Gastroesophageal sphincter (tissue), 4 donors: Measurements from ENCODE around the gene METTL21A. TPM values are rescaled to one million over a fixed set of nuclear protein-coding genes. Genes with fewer than 3 reads are reported as not detected.

Experiments used
- ATAC-seq: fragments of 150-250 bp; one replicate; pipeline ENCODE4 v1.9.1; 2016; ENCODE audit warnings: mild to moderate bottlenecking, moderate library complexity
- H3K27ac ChIP-seq, 4 donors: fragments of 200-600 bp; sonication (generic) in 3 of 4; 1 replicate in 3 of 4; 2 replicates in 1 of 4; pipeline ENCODE4 v1.5.1; 2016 to 2019
- H3K27me3 ChIP-seq: fragments of 200-600 bp; sonication (generic); one replicate; pipeline ENCODE4 v1.5.1; 2019
- H3K36me3 ChIP-seq, 2 donors: fragments of 200-600 bp; sonication (generic); one replicate each; pipeline ENCODE4 v1.5.1; 2019; ENCODE audit warnings: control low read depth in 1 of 2
- H3K4me1 ChIP-seq, 3 donors: fragments of 200-600 bp; sonication (generic); 1 replicate in 2 of 3; 2 replicates in 1 of 3; pipeline ENCODE4 v1.5.1; 2016 to 2019; ENCODE audit warnings: control low read depth in 2 of 3
- H3K4me3 ChIP-seq, 2 donors: fragments of 200-600 bp; sonication (generic); one replicate each; pipeline ENCODE4 v1.5.1; 2019; ENCODE audit warnings: mild to moderate bottlenecking in 1 of 2, moderate library complexity in 1 of 2
- H3K9me3 ChIP-seq, 3 donors: fragments of 200-600 bp; sonication (generic); one replicate each; pipeline ENCODE4 v1.5.1; 2017 to 2019; ENCODE audit warnings: control low read depth in 2 of 3
- CTCF ChIP-seq, 4 experiments: fragments of 200-600 bp in 2 of 4; fragments of 450-650 bp in 2 of 4; sonication (generic) in 1 of 4; IDR thresholded peaks; one replicate each; pipeline ENCODE4 v1.5.1; 2017 to 2019; ENCODE audit warnings: antibody characterized with exemption in 4 of 4, mild to moderate bottlenecking in 2 of 4, moderate library complexity in 2 of 4
- EP300 ChIP-seq: sonication (generic); formaldehyde crosslinking; IDR thresholded peaks from one replicate; pipeline ENCODE4 v1.6.1; 2017; ENCODE audit warnings: antibody characterized with exemption, mild to moderate bottlenecking
- POLR2A ChIP-seq, 2 donors: fragments of 450-650 bp; IDR thresholded peaks; one replicate each; pipeline ENCODE4 v1.6.1; 2017; ENCODE audit warnings: antibody characterized with exemption in 2 of 2, mild to moderate bottlenecking in 2 of 2, moderate library complexity in 1 of 2
- POLR2AphosphoS5 ChIP-seq: sonication (generic); formaldehyde crosslinking; IDR thresholded peaks from one replicate; pipeline ENCODE4 v1.6.1; 2017; ENCODE audit warnings: antibody characterized with exemption
- WGBS, 2 donors: methylation state at CpG; one replicate each; pipeline ENCODE4 v1.1.5; 2018; ENCODE audit warnings: low coverage in 1 of 2; 5-methylcytosine and 5-hydroxymethylcytosine counted together
- total RNA-seq, 4 donors: library from RNA; depleted of rRNA; stranded (reverse); fragments of >200 nt; gene quantifications; one replicate each; pipeline ENCODE4 v1.1.0, GENCODE V29; 2016

METTL21A gene
- total RNA-seq, 4 donors from 2014 or later: 7.9 to 24.2 (median 14.3) TPM

- Histone ChIP-seq H3K27ac (no peak overlapping the region), H3K36me3 (peaks cover 0 to 8% of the 10 kb centered on the region in 2 donors), H3K9me3 (no peaks in the 10 kb centered on the region), H3K4me1 (no peaks in the 10 kb centered on the region), H3K27me3 (no peaks in the 10 kb centered on the region), H3K4me3 (no peak overlapping the region)
- no peak for TF ChIP-seq POLR2A (IDR thresholded peaks at IDR 0.05)
- no peak for TF ChIP-seq CTCF (IDR thresholded peaks at IDR 0.05)
- TF ChIP-seq EP300: no peak
- no peak for TF ChIP-seq POLR2AphosphoS5
- 85 to 100% methylated on average over 4 of the region's 5 CpGs for WGBS, 2 donors
- no peak for ATAC-seq
These were observed 18.4 kb downstream of the METTL21A start for GRCh38 chr2:207606829-207607228.

- Histone ChIP-seq H3K9me3 (no peaks in the 10 kb centered on the region), H3K4me1 (no peaks in the 10 kb centered on the region), H3K4me3 (no peak overlapping the region), H3K36me3 (peaks cover 0 to 8% of the 10 kb centered on the region in 2 donors), H3K27ac (no peak overlapping the region), H3K27me3 (no peaks in the 10 kb centered on the region)
- WGBS, 2 donors: 92 to 94% methylated on average over 2 to 6 of the region's 7 CpGs
- ATAC-seq: no peak
- TF ChIP-seq EP300: no peak
- TF ChIP-seq POLR2A (IDR thresholded peaks at IDR 0.05): no peak
- TF ChIP-seq CTCF (IDR thresholded peaks at IDR 0.05): no peak
- no peak for TF ChIP-seq POLR2AphosphoS5
These were observed 18.8 kb downstream of the METTL21A start for GRCh38 chr2:207606399-207606798.

DNA sequence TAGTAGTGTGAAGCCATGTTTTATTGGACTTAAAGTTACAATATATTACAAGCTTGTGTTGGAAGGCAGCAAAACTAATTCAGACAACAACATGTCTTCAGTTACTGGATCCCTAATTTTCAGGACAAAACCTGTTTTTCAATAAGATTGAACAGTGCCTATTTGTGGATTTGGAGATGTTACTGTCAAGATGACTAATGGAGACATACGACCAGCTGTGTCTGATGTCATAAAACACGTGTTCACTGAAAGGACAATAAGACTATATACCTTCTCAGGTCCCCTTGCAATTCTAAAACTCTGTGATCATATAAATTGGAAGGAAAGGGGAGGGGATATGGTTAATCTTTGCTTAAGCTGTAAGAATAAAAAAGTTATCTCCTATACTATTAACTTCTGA lies 21.7 kb downstream of the METTL21A start:
- no peak for ATAC-seq
- TF ChIP-seq EP300 (no peak), POLR2A (IDR thresholded peaks at IDR 0.05) (no peak), POLR2AphosphoS5 (no peak), CTCF (IDR thresholded peaks at IDR 0.05) (no peak)

GRCh38 chr2:207601774-207602173 lies 23.4 kb downstream of the METTL21A start:
- TF ChIP-seq EP300 (no peak), CTCF (IDR thresholded peaks at IDR 0.05) (no peak)
- H3K27ac ChIP-seq: no peak overlapping the region
- H3K4me3 ChIP-seq: no peak overlapping the region
- WGBS, 2 donors: 100% methylated on average over 1 of the region's 1 CpG
- H3K4me1 ChIP-seq: no peaks in the 10 kb centered on the region
- peaks cover 0 to 17% of the 10 kb centered on the region in 2 donors for H3K36me3 ChIP-seq
- ATAC-seq: no peak
- no peaks in the 10 kb centered on the region for H3K9me3 ChIP-seq
- no peaks in the 10 kb centered on the region for H3K27me3 ChIP-seq

More for the DNA sequence above, 21.7 kb downstream of the METTL21A start:
- H3K27me3 ChIP-seq: no peaks in the 10 kb centered on the region
- no peak overlapping the region for H3K4me3 ChIP-seq
- WGBS, 2 donors: 58 to 67% methylated on average over 2 of the region's 2 CpGs
- no peak overlapping the region for H3K27ac ChIP-seq
- H3K9me3 ChIP-seq: no peaks in the 10 kb centered on the region
- H3K4me1 ChIP-seq: no peaks in the 10 kb centered on the region
- peaks cover 0 to 8% of the 10 kb centered on the region in 2 donors for H3K36me3 ChIP-seq

DNA sequence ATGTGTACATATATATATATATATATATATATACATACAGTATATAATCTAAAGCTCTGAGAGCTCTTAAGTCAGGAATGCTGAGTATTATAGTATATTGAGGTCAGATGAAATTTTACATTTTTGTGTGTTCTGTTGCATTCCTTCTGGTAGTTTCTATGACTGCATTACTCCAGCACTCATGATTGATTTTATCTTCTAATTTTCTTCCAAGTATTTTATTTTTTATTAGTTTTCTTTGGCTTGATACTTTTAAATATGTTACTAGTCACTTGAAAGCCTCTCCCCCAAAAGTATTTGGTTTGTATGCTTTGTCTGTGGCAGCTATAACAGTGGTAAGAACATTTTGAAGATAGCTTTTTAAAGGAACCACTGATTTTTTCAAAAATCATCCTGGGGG lies 25.0 kb downstream of the METTL21A start:
- peaks cover 0 to 23% of the 10 kb centered on the region in 2 donors for H3K36me3 ChIP-seq
- TF ChIP-seq POLR2AphosphoS5: no peak
- no peaks in the 10 kb centered on the region for H3K4me1 ChIP-seq
- H3K4me3 ChIP-seq: no peak overlapping the region
- H3K27ac ChIP-seq: no peak overlapping the region
- no peak for ATAC-seq
- no peaks in the 10 kb centered on the region for H3K27me3 ChIP-seq
- no peaks in the 10 kb centered on the region for H3K9me3 ChIP-seq

DNA sequence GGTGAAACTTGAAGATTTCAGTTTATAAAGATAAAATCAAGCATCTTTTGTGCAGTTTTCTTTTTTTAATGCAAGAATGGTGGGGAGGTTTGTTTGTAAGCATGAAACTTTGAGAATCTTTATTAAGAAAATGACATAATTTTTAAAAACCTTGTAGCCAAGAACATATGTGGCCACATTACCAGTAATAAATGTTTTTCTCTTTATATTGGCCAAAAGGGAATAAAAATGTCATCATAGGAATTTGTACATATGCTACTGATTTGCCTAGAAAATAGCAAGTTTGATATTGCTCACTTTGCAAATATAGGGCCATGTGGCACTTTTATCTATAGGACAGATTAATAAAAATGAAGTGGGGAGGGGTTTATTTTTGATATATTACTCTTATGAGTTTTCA lies 25.6 kb downstream of the METTL21A start:
- H3K4me1 ChIP-seq: no peaks in the 10 kb centered on the region
- H3K27me3 ChIP-seq: no peaks in the 10 kb centered on the region
- ATAC-seq: no peak
- H3K36me3 ChIP-seq: peaks cover 0 to 23% of the 10 kb centered on the region in 2 donors
- H3K27ac ChIP-seq: no peak overlapping the region
- H3K4me3 ChIP-seq: no peak overlapping the region
- TF ChIP-seq EP300 (no peak), POLR2AphosphoS5 (no peak), CTCF (IDR thresholded peaks at IDR 0.05) (no peak), POLR2A (IDR thresholded peaks at IDR 0.05) (no peak)
- H3K9me3 ChIP-seq: no peaks in the 10 kb centered on the region
